ENCODE results near the gene FGGY.
"Not testable (repeated sequence)": the region's sequence is repeated elsewhere in the genome, so short reads cannot be mapped to it uniquely, and the experiment has no call there.

Gene FGGY

DNA sequence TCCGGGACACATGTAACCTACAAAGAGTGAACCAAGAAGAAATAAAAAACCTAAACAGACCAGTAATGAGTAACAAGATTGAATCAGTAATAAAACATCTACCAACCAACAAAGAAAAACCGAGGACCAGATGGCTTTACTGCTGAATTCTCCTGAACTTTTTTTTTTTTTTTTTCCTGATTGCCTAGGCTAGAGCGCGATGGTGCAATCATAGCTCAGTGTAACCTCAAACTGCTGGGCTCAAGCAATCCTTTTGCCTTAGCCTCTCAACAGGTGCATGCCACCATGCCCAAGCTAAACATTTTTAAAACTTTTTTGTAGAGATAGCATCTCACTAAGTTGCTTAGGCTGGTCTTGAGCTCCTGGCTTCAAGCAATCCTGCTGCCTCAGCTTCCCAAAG lies 11.2 kb upstream of the FGGY start:
- no peak for DNase-seq (ENCODE audit: extremely low read depth in 1 of 2, low read depth in 1 of 2)

GRCh38 chr1:59288046-59288445 lies 8.8 kb upstream of the FGGY start:
- DNase-seq (ENCODE audit: extremely low read depth in 1 of 2, low read depth in 1 of 2), result no peak

- DNase-seq (ENCODE audit: extremely low read depth in 1 of 2, low read depth in 1 of 2), result no peak
These were observed 7.3 kb upstream of the FGGY start for GRCh38 chr1:59289570-59289969.

GRCh38 chr1:59290193-59290949 lies 6.5 kb upstream of the FGGY start:
- DNase-seq (ENCODE audit: extremely low read depth in 1 of 2, low read depth in 1 of 2), result no peak

- DNase-seq (ENCODE audit: extremely low read depth in 1 of 2, low read depth in 1 of 2), result no peak
These were observed 5.3 kb upstream of the FGGY start for GRCh38 chr1:59291561-59291960.

- no peak for DNase-seq (ENCODE audit: extremely low read depth in 1 of 2, low read depth in 1 of 2)
These were observed 4.3 kb upstream of the FGGY start for GRCh38 chr1:59292562-59292961.

DNA sequence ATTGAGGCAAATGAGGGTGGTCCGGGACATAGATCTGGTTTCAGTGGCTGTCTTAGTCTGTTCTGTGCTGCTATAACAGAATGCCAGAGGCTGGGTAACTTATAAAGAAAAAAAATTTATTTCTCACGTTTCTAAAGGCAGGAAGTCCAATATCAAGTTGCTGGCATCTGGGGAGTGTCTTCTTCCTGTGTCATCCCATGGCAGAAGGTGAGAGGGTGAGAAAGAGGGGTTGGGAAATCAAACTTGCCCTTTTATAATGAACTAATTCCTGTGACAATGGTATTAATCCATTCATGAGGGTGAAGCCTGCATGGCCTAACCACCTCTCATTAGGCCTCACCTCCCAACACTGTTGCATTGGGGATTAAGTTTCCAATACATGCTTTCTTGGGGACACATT lies 3.7 kb upstream of the FGGY start:
- DNase-seq (ENCODE audit: extremely low read depth in 1 of 2, low read depth in 1 of 2), result no peak

DNA sequence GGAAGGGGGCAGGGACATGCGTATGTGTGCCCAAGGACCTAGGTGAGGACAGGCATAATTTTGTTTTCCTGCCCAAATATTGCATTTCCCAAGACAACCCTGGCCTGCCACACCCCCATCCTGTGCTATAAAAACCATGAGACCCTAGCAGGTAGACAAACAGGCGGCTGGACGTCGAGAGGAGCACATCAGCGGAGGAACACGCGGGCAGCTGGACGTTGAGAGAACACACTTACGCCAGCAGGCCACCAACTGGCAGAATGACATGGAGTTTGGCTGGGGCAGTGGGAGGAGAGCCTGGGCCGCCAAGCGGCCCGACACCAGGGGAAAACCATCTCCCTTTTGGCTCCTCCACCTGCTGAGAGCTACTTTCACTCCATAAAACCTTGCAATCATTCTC lies 3.0 kb upstream of the FGGY start:
- no peak for DNase-seq (ENCODE audit: extremely low read depth in 1 of 2, low read depth in 1 of 2)

- no peak for DNase-seq (ENCODE audit: extremely low read depth in 1 of 2, low read depth in 1 of 2)
These were observed 2.5 kb upstream of the FGGY start for GRCh38 chr1:59294423-59294822.

DNA sequence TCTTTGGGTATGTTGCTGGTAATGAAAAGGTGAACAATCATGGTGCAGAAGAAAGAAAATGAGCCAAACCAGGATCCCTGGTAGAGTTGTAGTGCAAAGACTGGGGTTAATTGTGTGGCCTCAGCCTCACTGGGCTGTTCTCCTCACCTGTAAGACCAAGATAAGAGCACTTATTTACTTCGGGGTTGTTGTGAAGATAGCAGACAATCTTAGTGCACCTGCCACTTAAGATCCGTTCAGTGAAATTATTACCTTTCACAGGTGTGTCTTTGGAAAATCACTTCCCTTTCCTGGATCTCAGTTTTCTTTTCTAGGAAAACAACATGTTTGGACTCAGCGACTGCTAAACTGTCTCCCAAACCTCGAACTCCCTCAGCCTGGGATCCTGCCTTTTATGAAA lies 1.3 kb upstream of the FGGY start:
- DNase-seq (ENCODE audit: extremely low read depth in 1 of 2, low read depth in 1 of 2), result no peak

- DNase-seq (ENCODE audit: extremely low read depth in 1 of 2, low read depth in 1 of 2), result no peak
These were observed 1.2 kb downstream of the FGGY start for GRCh38 chr1:59298026-59298583.

- no peak for DNase-seq (ENCODE audit: extremely low read depth in 1 of 2, low read depth in 1 of 2)
These were observed 1.9 kb downstream of the FGGY start for GRCh38 chr1:59298710-59299346.

GRCh38 chr1:59299670-59300069 lies 2.8 kb downstream of the FGGY start:
- DNase-seq (ENCODE audit: extremely low read depth in 1 of 2, low read depth in 1 of 2), result not testable (repeated sequence)

- no peak for DNase-seq (ENCODE audit: extremely low read depth in 1 of 2, low read depth in 1 of 2)
These were observed 5.4 kb downstream of the FGGY start for GRCh38 chr1:59302297-59302696.

GRCh38 chr1:59302871-59303270 lies 6.0 kb downstream of the FGGY start:
- DNase-seq (ENCODE audit: extremely low read depth in 1 of 2, low read depth in 1 of 2), result no peak

GRCh38 chr1:59305188-59305587 lies 8.3 kb downstream of the FGGY start:
- DNase-seq (ENCODE audit: extremely low read depth in 1 of 2, low read depth in 1 of 2), result no peak

- no peak for DNase-seq (ENCODE audit: extremely low read depth in 1 of 2, low read depth in 1 of 2)
These were observed 10.7 kb downstream of the FGGY start for GRCh38 chr1:59307591-59307990.

GRCh38 chr1:59308839-59309238 lies 11.9 kb downstream of the FGGY start:
- DNase-seq (ENCODE audit: extremely low read depth in 1 of 2, low read depth in 1 of 2), result no peak

DNA sequence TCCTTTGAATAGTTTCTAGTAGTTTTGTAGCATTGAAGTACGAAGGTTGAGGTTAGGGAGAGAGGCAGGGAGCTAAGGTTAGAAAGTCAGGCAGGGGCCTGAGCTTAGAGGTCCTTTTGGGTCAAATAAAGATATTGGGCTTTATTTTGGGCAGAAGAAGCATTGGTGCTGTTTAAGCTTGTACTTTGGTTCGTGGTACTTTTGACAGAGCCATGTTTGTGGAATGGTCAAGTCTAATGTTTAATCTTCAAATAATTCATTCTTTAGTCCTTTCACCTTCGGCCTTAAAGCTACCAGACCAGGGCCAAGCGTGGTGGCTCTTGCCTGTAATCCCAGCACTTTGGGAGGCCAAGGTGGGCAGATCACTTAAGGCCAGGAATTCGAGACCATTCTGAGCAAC lies 12.5 kb downstream of the FGGY start:
- DNase-seq (ENCODE audit: extremely low read depth in 1 of 2, low read depth in 1 of 2), result no peak

DNA sequence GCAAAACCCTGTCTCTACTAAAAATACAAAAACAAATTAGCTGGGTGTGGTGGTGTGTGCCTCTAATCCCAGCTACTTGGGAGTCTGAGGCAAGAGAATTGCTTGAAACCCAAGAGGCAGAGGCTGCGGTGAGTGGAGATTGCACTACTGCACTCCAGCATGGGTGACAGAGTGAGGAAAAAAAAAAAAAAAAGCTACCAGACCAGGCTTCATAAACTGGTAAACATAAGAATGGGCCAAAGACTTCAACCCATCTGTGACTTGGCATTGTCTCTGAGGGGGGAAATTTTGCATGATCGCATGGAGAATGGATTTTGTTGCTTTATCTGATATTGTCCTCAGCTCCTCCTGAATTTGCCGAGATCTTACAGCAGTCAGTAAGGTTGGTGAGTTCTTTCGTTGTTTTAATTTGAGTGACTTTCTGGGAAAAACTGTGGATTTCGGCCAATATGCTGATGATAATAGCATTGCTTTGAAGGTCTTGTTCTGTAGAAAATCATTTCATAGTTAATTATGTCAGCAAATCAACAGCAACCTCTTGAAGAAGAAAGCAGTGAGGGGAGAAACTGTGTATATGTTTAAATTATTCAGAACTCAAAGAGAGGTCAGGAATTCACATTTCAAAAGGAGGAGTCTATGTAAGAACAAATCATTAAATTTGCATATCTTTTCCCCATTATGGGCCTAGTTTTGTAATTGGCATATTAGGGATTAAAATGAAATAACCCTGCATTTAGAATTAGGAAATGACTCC lies 13.1 kb downstream of the FGGY start:
- no peak for DNase-seq (ENCODE audit: extremely low read depth in 1 of 2, low read depth in 1 of 2)

DNA sequence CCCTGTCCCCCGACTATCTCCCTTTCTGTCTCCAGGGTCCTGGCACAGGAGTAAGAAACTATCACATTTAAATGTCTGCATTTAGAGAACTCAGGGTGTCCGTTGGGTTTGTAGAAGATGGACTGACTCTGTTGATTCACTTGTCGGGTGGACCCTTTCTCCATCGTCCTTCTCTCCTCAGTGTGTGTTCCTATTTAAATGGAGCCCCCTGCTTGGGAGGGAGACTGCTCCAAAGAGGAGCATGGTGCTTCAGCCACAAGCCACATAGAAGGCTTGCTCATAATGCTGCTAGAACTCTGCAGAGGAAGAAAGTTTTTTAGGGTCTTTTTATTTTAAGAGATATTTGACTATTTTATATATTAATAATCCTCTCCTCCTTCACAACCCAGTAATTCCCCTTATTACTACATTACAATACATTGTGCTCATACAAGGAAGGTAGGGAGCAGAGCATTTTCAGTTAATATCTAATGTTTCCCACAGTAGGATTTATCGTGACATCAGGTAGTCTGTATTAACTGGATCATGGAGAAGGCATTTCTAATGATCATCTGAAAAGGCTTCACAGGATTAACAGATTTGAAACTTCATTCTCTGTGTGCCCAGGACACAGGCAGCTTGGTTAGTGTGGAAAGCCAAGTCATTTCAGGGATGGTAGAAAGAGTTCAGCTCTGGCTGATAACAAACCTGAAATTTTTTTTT lies 13.8 kb downstream of the FGGY start:
- no peak for DNase-seq (ENCODE audit: extremely low read depth in 1 of 2, low read depth in 1 of 2)

Measured in activated CD8-positive, alpha-beta memory T cell treated with anti-CD3 and anti-CD28 coated beads for 1 hour (primary cell).